Stomach (tissue), 4 donors: ENCODE results near the gene PLEKHH2.

Experiments
- EP300 ChIP-seq: sonication (generic); formaldehyde crosslinking; IDR thresholded peaks from one replicate; pipeline ENCODE4 v1.6.1; 2017; ENCODE audit warnings: antibody characterized with exemption
- POLR2A ChIP-seq, 4 donors: fragments of 450-650 bp; IDR thresholded peaks; one replicate each; pipeline ENCODE4 v1.6.1; 2016; ENCODE audit warnings: antibody characterized with exemption in 4 of 4, control low read depth in 2 of 4, mild to moderate bottlenecking in 1 of 4, moderate library complexity in 1 of 4
- POLR2AphosphoS5 ChIP-seq, 3 donors: sonication (generic); formaldehyde crosslinking; IDR thresholded peaks; one replicate each; pipeline ENCODE4 v1.6.1; 2016; ENCODE audit warnings: antibody characterized with exemption in 3 of 3
- TF ChIP-seq, protein P1 (sequence below), 7 experiments: fragments of 450-650 bp in 4 of 7; fragments of 200-600 bp in 3 of 7; sonication (generic) in 3 of 7; IDR thresholded peaks; one replicate each; pipeline ENCODE4 v1.5.1; 2016 to 2019; ENCODE audit warnings: antibody characterized with exemption in 7 of 7, control low read depth in 2 of 7, mild to moderate bottlenecking in 1 of 7

DNA sequence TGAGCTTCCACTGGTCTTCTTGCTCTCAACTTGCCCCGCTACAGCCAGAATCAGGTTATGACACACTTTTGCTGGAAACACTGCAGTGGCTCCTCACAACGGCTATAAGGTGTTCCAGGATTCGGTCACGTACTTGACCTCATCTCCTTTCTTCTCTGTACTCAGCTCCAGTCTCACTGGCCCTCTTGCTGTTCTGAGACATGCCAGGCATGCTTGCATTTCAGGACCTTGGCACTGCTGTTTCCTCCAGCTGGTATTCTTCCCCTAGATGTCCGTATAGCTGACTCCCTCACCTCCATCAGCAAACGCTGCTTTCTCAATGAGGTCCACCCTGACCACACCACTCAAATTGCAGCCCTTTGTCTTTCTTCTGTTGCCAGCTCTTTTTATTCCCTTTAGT is 71.1 kb downstream of the PLEKHH2 start:
- TF ChIP-seq, protein P1, sequence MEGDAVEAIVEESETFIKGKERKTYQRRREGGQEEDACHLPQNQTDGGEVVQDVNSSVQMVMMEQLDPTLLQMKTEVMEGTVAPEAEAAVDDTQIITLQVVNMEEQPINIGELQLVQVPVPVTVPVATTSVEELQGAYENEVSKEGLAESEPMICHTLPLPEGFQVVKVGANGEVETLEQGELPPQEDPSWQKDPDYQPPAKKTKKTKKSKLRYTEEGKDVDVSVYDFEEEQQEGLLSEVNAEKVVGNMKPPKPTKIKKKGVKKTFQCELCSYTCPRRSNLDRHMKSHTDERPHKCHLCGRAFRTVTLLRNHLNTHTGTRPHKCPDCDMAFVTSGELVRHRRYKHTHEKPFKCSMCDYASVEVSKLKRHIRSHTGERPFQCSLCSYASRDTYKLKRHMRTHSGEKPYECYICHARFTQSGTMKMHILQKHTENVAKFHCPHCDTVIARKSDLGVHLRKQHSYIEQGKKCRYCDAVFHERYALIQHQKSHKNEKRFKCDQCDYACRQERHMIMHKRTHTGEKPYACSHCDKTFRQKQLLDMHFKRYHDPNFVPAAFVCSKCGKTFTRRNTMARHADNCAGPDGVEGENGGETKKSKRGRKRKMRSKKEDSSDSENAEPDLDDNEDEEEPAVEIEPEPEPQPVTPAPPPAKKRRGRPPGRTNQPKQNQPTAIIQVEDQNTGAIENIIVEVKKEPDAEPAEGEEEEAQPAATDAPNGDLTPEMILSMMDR (IDR thresholded peaks at IDR 0.05) = no peak
- TF ChIP-seq EP300 = no peak
- no peak for TF ChIP-seq POLR2A (IDR thresholded peaks at IDR 0.05)
- TF ChIP-seq POLR2AphosphoS5 (IDR thresholded peaks at IDR 0.05) = no peak
